HCT116 (cell line): ENCODE measurements around the gene GAS2. TPM values are rescaled to one million over a fixed set of nuclear protein-coding genes. Genes with fewer than 3 reads are reported as not detected.

Source experiments
- ATAC-seq: fragments of 200-7000 bp; cut with Tn5 transposase; 2 replicates; pipeline ENCODE4 v1.9.1; 2020; ENCODE audit warnings: mild to moderate bottlenecking, moderate library complexity
- BruUV-seq: library from RNA; stranded (reverse); fragments of 400-500 nt; replicated peaks from 2 replicates; lab custom pipeline; 2021; lab: Mats Ljungman, UMichigan
- CTCF ChIA-PET: fragments of 300-600 bp; sonication (Branson Sonifier 250); formaldehyde crosslinking; loops from one replicate; lab custom pipeline; 2021; ENCODE audit warnings: antibody characterized with exemption; lab: Charles Lee
- POLR2A ChIA-PET: fragments of 300-600, 350-600 bp; sonication (Branson Sonifier 250); formaldehyde crosslinking; loops from one replicate; lab custom pipeline; 2021; ENCODE audit warnings: antibody characterized with exemption; lab: Charles Lee
- RAD21 ChIA-PET, 2 experiments: fragments of 300-600 bp; sonication (Branson Sonifier 250); formaldehyde crosslinking; loops; one replicate each; lab custom pipeline; 2023; ENCODE audit warnings: low total read pairs in 2 of 2; ENCODE audit not compliant: uncharacterized antibody in 2 of 2, unreplicated experiment in 2 of 2, low non-redundant PET in 1 of 2; lab: Charles Lee
- DNase-seq: peaks from one replicate; pipeline ENCODE4 v3.0.0-alpha.2; 2010; ENCODE audit warnings: low read depth, low spot score
- H2AFZ ChIP-seq: fragments of 200-600 bp; shearing (Covaris generic), sonication (generic); 2 replicates; pipeline ENCODE4 v1.6.1; 2017; ENCODE audit warnings: low read depth, mixed run types, mixed read lengths, antibody characterized with exemption, low read length; ENCODE audit not compliant: poor library complexity, severe bottlenecking
- H3K27ac ChIP-seq: 2 replicates; pipeline ENCODE4 v1.5.1; 2012; ENCODE audit warnings: low read depth, low read length
- H3K27me3 ChIP-seq: fragments of 200-600 bp; sonication (generic); 2 replicates; pipeline ENCODE4 v1.6.1; 2016; ENCODE audit warnings: mixed run types, low read length, mixed read lengths; ENCODE audit not compliant: insufficient read depth
- H3K36me3 ChIP-seq, 2 experiments: fragments of 200-500 bp in 1 of 2; fragments of 200-600 bp in 1 of 2; sonication (Bioruptor generic) in 1 of 2; sonication (generic) in 1 of 2; 2 replicates each; pipeline versions ENCODE4 v1.5.1 to v1.6.1; 2014 to 2016; ENCODE audit warnings: low read length in 2 of 2, inconsistent platforms in 1 of 2, mixed read lengths in 1 of 2, mixed run types in 1 of 2; ENCODE audit not compliant: insufficient read depth in 2 of 2, control insufficient read depth in 1 of 2
- H3K4me1 ChIP-seq, 2 experiments: fragments of 200-600 bp in 1 of 2; sonication (generic) in 1 of 2; 2 replicates each; pipeline versions ENCODE4 v1.5.1 to v1.6.1; 2012 to 2017; ENCODE audit warnings: low read length in 2 of 2, inconsistent platforms in 1 of 2, mild to moderate bottlenecking in 1 of 2, mixed read lengths in 1 of 2, mixed run types in 1 of 2, moderate library complexity in 1 of 2; ENCODE audit not compliant: insufficient read depth in 2 of 2, control insufficient read depth in 1 of 2
- H3K4me2 ChIP-seq: fragments of 200-600 bp; sonication (generic); 2 replicates; pipeline ENCODE4 v1.6.1; 2017; ENCODE audit warnings: mixed run types, low read length, mixed read lengths
- H3K4me3 ChIP-seq, 2 experiments: fragments of 200-600 bp in 1 of 2; sonication (generic) in 1 of 2; replicated peaks in 1 of 2; 2 replicates each; pipeline ENCODE4 v1.5.1; 2011 to 2016; ENCODE audit warnings: low read length in 2 of 2, control low read depth in 1 of 2, low read depth in 1 of 2, mild to moderate bottlenecking in 1 of 2, mixed read lengths in 1 of 2, mixed run types in 1 of 2
- H3K79me2 ChIP-seq: fragments of 200-600 bp; sonication (generic); 2 replicates; pipeline ENCODE4 v1.6.1; 2017; ENCODE audit warnings: mild to moderate bottlenecking, mixed run types, low read length, moderate library complexity, mixed read lengths; ENCODE audit not compliant: insufficient read depth
- H3K9ac ChIP-seq: fragments of 200-600 bp; sonication (generic); 2 replicates; pipeline ENCODE4 v1.6.1; 2016; ENCODE audit warnings: low read length, mixed read lengths
- H3K9me2 ChIP-seq: fragments of 200-600 bp; sonication (generic), shearing (Covaris generic); 2 replicates; pipeline ENCODE4 v1.6.1; 2017; ENCODE audit warnings: mixed run types, mild to moderate bottlenecking, moderate library complexity; ENCODE audit not compliant: insufficient read depth
- H3K9me3 ChIP-seq, 2 experiments: fragments of 200-500 bp in 1 of 2; fragments of 200-600 bp in 1 of 2; sonication (Bioruptor generic) in 1 of 2; sonication (generic) in 1 of 2; 2 replicates each; pipeline ENCODE4 v1.6.1; 2014 to 2017; ENCODE audit warnings: low read length in 2 of 2, mixed read lengths in 2 of 2, inconsistent platforms in 1 of 2, low read depth in 1 of 2, mild to moderate bottlenecking in 1 of 2, mixed run types in 1 of 2, moderate library complexity in 1 of 2; ENCODE audit not compliant: control insufficient read depth in 1 of 2, insufficient read depth in 1 of 2
- H4K20me1 ChIP-seq: fragments of 200-600 bp; sonication (generic), shearing (Covaris generic); 2 replicates; pipeline ENCODE4 v1.6.1; 2017; ENCODE audit warnings: mixed run types, mild to moderate bottlenecking, moderate library complexity; ENCODE audit not compliant: insufficient read depth
- CBX3 ChIP-seq: IDR thresholded peaks from 2 replicates; pipeline ENCODE4 v1.6.1; 2012; ENCODE audit warnings: low read depth
- CEBPB ChIP-seq: IDR thresholded peaks from 2 replicates; pipeline ENCODE4 v1.6.1; 2012; ENCODE audit warnings: low read depth
- EGR1 ChIP-seq: IDR thresholded peaks from 2 replicates; pipeline ENCODE4 v1.6.1; 2012; ENCODE audit warnings: low read depth
- EZH2 ChIP-seq: fragments of 200-600 bp; sonication (generic); IDR thresholded peaks from 2 replicates; pipeline ENCODE4 v1.6.1; 2017; ENCODE audit warnings: antibody characterized with exemption, mixed run types
- JUND ChIP-seq: IDR thresholded peaks from 2 replicates; pipeline ENCODE4 v1.6.1; 2012
- POLR2A ChIP-seq: IDR thresholded peaks from 2 replicates; pipeline ENCODE4 v1.7.0; 2011; ENCODE audit warnings: borderline replicate concordance; ENCODE audit not compliant: insufficient read depth, insufficient read length; ENCODE audit errors: extremely low read depth
- POLR2AphosphoS5 ChIP-seq: IDR thresholded peaks from 2 replicates; pipeline ENCODE4 v1.6.1; 2011; ENCODE audit warnings: mild to moderate bottlenecking, low read depth, low read length, moderate library complexity
- RAD21 ChIP-seq: IDR thresholded peaks from 2 replicates; pipeline ENCODE4 v1.6.1; 2012; ENCODE audit warnings: low read depth, mild to moderate bottlenecking
- SP1 ChIP-seq: IDR thresholded peaks from 2 replicates; pipeline ENCODE4 v1.6.1; 2012; ENCODE audit warnings: low read depth
- YY1 ChIP-seq: IDR thresholded peaks from 2 replicates; pipeline ENCODE4 v1.6.1; 2011; ENCODE audit warnings: low read length, low read depth, moderate library complexity, mild to moderate bottlenecking; ENCODE audit not compliant: insufficient replicate concordance; ENCODE audit errors: extremely low read depth
- ZFX ChIP-seq: fragments of 450-650 bp; IDR thresholded peaks from 2 replicates; pipeline ENCODE4 v1.6.1; 2017
- ZNF274 ChIP-seq: fragments of 200-500 bp; sonication (Bioruptor generic); IDR thresholded peaks from 2 replicates; pipeline ENCODE4 v1.6.1; 2014; ENCODE audit warnings: mild to moderate bottlenecking, low read depth, low read length, inconsistent platforms
- intact Hi-C: fragments of 100-400 bp; cut with micrococcal nuclease; formaldehyde crosslinking; loops from 2 replicates; pipeline ENCODE4 v1.10.0; 2022
- total RNA-seq: library from RNA; stranded (reverse); gene quantifications from one replicate; pipeline ENCODE4 v1.2.1, GENCODE V29; 2021; ENCODE audit not compliant: unreplicated experiment
- TF ChIP-seq, protein P1 (sequence below), 3 experiments: fragments of 200-600 bp in 1 of 3; sonication (generic) in 1 of 3; IDR thresholded peaks in 2 of 3; conservative IDR thresholded peaks in 1 of 3; 2 replicates each; pipeline ENCODE4 v1.5.1; 2012 to 2017; ENCODE audit warnings: low read depth in 2 of 3, low read length in 2 of 3, antibody characterized with exemption in 1 of 3, borderline replicate concordance in 1 of 3, control low read depth in 1 of 3, mild to moderate bottlenecking in 1 of 3, mixed read lengths in 1 of 3, mixed run types in 1 of 3, moderate library complexity in 1 of 3; ENCODE audit not compliant: insufficient read depth in 1 of 3

GAS2 gene
- total RNA-seq, 1 experiment from 2014 or later, result not detected

DNA sequence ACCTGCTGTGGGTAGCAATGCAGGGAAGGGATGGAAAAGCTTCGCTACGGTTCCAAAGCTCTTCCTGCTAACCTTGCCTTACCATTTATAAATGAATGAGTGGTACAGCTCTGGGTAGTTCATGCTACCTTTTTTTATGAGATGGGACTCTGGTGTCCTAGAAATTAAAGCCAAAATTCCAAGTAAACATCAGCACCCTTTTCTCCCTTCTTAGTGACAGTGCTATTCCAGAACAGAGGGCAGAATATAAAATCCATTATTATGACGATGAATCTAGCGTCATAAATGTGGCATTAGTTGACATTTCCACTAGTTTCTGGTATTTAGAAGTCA lies 163.6 kb downstream of the GAS2 start:
- Histone ChIP-seq H3K9me2 (no peaks in the 10 kb centered on the region), H3K4me3 (peak overlapping the region; percentile 32 to 81), H3K36me3 (no peaks in the 10 kb centered on the region; a peak in 1 of 4 replicates), H3K79me2 (peaks cover 4% of the 10 kb centered on the region; the same call in 1 of the 2 replicates), H3K27ac (no peak overlapping the region), H3K4me1 (peaks cover 0 to 26% of the 10 kb centered on the region in 2 experiments; a peak in 3 of 4 replicates), H4K20me1 (no peaks in the 10 kb centered on the region), H3K9ac (no peak overlapping the region), H3K27me3 (no peaks in the 10 kb centered on the region), H3K9me3 (no peaks in the 10 kb centered on the region), H2AFZ (peak overlapping the region; percentile 96)
- RAD21 ChIA-PET, result interaction anchor here in 1 of 2 experiments (1.0 kb wide), 1 partner anchor 42 kb away, joined by 4 read pairs; no protein-coding TSS in a partner anchor
- POLR2A ChIA-PET, result interaction anchor here (0.7 to 1.3 kb wide), 3 partner anchors 8 to 29 kb away, joined by 3 to 4 read pairs (median 4); no protein-coding TSS in a partner anchor
- intact Hi-C loops, result no loop called here
- CTCF ChIA-PET, result interaction anchor here (1.2 to 1.7 kb wide), 4 partner anchors 8 to 46 kb away, joined by 3 to 8 read pairs (median 4); no protein-coding TSS in a partner anchor
- ATAC-seq, result no peak
- DNase-seq, result no peak
- BruUV-seq, result no TSS peak
- TF ChIP-seq SP1 (no peak), EGR1 (no peak), POLR2AphosphoS5 (no peak), CEBPB (no peak), POLR2A (no peak), RAD21 (no peak), JUND (no peak), CBX3 (no peak), YY1 (no peak), EZH2 (no peak), ZNF274 (no peak), ZFX (no peak)
- TF ChIP-seq, protein P1, sequence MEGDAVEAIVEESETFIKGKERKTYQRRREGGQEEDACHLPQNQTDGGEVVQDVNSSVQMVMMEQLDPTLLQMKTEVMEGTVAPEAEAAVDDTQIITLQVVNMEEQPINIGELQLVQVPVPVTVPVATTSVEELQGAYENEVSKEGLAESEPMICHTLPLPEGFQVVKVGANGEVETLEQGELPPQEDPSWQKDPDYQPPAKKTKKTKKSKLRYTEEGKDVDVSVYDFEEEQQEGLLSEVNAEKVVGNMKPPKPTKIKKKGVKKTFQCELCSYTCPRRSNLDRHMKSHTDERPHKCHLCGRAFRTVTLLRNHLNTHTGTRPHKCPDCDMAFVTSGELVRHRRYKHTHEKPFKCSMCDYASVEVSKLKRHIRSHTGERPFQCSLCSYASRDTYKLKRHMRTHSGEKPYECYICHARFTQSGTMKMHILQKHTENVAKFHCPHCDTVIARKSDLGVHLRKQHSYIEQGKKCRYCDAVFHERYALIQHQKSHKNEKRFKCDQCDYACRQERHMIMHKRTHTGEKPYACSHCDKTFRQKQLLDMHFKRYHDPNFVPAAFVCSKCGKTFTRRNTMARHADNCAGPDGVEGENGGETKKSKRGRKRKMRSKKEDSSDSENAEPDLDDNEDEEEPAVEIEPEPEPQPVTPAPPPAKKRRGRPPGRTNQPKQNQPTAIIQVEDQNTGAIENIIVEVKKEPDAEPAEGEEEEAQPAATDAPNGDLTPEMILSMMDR (IDR thresholded peaks at IDR 0.05 in 2 of 3, conservative IDR thresholded peaks at IDR 0.05 in 1 of 3; ENCODE audit: borderline replicate concordance in 1 of 3, insufficient read depth in 1 of 3, low read depth in 2 of 3, low read length in 2 of 3), result no peak
- TF ChIP-seq, all 23 proteins: peak for 0
- peak overlapping the region; percentile 89 for H3K4me2 ChIP-seq
